H1 (cell line): ENCODE measurements around the gene EPB42. TPM values are rescaled to one million over a fixed set of nuclear protein-coding genes. Genes with fewer than 3 reads are reported as not detected.

Experiments used
- polyA plus RNA-seq, 7 experiments: library from polyadenylated mRNA; depleted of rRNA in 3 of 7; stranded (reverse) in 5 of 7; unstranded in 2 of 7; fragments of >200 nt in 5 of 7; fragments of 200-250 nt in 2 of 7; gene quantifications; 1 replicate in 5 of 7; 2 replicates in 1 of 7; 4 replicates in 1 of 7; pipeline versions ENCODE4 v1.2.1 to v1.2.3, GENCODE V29; 2011 to 2013; ENCODE audit warnings: missing spikeins in 2 of 7, mixed read lengths in 2 of 7
- total RNA-seq: library from RNA; stranded (reverse); fragmentation: NEBNext Ultra II Directional; extraction: Animal tissue kit (Norgen Biotek cat#: 25700); gene quantifications from 2 replicates; pipeline ENCODE4 v1.2.1, GENCODE V29; 2021
- TF ChIP-seq, protein P1 (sequence below): fragments of 300-600 bp; sonication (generic); IDR thresholded peaks from 2 replicates; pipeline ENCODE4 v1.7.1; 2012; ENCODE audit warnings: low read length, moderate library complexity, mild to moderate bottlenecking, inconsistent platforms; ENCODE audit not compliant: insufficient replicate concordance

Gene EPB42
- total and polyA plus RNA-seq, 2 of the 8 experiments (the other 6 are each of a cell fraction or from before 2014, with no cell fraction given) = not detected

DNA sequence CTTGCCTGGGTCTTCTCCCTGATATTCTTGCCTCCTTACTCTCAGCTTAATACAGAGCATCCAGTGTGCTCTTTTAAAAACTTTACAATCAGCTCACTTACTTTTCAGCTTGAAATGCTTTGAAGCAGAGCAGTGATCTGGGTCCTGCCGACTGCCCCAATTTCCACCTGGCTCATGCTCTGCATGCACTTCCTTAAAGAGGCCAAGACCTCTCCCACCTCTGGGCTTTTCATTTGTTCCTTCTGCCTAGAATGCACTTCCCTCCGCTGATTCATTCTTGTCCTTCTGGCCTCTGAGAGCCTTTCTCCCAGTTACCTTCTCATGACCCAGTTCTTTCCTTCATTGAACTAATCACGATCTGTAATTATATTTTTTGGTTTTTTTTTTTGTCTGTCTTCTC, 37.5 kb downstream of the EPB42 start (continued):
- TF ChIP-seq, protein P1, sequence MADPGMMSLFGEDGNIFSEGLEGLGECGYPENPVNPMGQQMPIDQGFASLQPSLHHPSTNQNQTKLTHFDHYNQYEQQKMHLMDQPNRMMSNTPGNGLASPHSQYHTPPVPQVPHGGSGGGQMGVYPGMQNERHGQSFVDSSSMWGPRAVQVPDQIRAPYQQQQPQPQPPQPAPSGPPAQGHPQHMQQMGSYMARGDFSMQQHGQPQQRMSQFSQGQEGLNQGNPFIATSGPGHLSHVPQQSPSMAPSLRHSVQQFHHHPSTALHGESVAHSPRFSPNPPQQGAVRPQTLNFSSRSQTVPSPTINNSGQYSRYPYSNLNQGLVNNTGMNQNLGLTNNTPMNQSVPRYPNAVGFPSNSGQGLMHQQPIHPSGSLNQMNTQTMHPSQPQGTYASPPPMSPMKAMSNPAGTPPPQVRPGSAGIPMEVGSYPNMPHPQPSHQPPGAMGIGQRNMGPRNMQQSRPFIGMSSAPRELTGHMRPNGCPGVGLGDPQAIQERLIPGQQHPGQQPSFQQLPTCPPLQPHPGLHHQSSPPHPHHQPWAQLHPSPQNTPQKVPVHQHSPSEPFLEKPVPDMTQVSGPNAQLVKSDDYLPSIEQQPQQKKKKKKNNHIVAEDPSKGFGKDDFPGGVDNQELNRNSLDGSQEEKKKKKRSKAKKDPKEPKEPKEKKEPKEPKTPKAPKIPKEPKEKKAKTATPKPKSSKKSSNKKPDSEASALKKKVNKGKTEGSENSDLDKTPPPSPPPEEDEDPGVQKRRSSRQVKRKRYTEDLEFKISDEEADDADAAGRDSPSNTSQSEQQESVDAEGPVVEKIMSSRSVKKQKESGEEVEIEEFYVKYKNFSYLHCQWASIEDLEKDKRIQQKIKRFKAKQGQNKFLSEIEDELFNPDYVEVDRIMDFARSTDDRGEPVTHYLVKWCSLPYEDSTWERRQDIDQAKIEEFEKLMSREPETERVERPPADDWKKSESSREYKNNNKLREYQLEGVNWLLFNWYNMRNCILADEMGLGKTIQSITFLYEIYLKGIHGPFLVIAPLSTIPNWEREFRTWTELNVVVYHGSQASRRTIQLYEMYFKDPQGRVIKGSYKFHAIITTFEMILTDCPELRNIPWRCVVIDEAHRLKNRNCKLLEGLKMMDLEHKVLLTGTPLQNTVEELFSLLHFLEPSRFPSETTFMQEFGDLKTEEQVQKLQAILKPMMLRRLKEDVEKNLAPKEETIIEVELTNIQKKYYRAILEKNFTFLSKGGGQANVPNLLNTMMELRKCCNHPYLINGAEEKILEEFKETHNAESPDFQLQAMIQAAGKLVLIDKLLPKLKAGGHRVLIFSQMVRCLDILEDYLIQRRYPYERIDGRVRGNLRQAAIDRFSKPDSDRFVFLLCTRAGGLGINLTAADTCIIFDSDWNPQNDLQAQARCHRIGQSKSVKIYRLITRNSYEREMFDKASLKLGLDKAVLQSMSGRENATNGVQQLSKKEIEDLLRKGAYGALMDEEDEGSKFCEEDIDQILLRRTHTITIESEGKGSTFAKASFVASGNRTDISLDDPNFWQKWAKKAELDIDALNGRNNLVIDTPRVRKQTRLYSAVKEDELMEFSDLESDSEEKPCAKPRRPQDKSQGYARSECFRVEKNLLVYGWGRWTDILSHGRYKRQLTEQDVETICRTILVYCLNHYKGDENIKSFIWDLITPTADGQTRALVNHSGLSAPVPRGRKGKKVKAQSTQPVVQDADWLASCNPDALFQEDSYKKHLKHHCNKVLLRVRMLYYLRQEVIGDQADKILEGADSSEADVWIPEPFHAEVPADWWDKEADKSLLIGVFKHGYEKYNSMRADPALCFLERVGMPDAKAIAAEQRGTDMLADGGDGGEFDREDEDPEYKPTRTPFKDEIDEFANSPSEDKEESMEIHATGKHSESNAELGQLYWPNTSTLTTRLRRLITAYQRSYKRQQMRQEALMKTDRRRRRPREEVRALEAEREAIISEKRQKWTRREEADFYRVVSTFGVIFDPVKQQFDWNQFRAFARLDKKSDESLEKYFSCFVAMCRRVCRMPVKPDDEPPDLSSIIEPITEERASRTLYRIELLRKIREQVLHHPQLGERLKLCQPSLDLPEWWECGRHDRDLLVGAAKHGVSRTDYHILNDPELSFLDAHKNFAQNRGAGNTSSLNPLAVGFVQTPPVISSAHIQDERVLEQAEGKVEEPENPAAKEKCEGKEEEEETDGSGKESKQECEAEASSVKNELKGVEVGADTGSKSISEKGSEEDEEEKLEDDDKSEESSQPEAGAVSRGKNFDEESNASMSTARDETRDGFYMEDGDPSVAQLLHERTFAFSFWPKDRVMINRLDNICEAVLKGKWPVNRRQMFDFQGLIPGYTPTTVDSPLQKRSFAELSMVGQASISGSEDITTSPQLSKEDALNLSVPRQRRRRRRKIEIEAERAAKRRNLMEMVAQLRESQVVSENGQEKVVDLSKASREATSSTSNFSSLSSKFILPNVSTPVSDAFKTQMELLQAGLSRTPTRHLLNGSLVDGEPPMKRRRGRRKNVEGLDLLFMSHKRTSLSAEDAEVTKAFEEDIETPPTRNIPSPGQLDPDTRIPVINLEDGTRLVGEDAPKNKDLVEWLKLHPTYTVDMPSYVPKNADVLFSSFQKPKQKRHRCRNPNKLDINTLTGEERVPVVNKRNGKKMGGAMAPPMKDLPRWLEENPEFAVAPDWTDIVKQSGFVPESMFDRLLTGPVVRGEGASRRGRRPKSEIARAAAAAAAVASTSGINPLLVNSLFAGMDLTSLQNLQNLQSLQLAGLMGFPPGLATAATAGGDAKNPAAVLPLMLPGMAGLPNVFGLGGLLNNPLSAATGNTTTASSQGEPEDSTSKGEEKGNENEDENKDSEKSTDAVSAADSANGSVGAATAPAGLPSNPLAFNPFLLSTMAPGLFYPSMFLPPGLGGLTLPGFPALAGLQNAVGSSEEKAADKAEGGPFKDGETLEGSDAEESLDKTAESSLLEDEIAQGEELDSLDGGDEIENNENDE = no peak
